Karpas-422 (cell line): ENCODE data around the gene HMGXB3. TPM values are rescaled to one million over a fixed set of nuclear protein-coding genes. Genes with fewer than 3 reads are reported as not detected.
A peak's percentile ranks its signal among the peaks of the same experiment; 100 is the strongest.

Source experiments
- DNase-seq: peaks from one replicate; pipeline ENCODE4 v3.0.0-alpha.2; 2015
- H2AFZ ChIP-seq: fragments of 200-600 bp; sonication (generic); 2 replicates; pipeline ENCODE4 v1.6.1; 2014; ENCODE audit warnings: antibody characterized with exemption, low read length, mixed read lengths
- H3K27ac ChIP-seq: fragments of 200-600 bp; sonication (generic); 2 replicates; pipeline ENCODE4 v1.5.1; 2014; ENCODE audit warnings: mild to moderate bottlenecking, low read length, moderate library complexity
- H3K27me3 ChIP-seq: fragments of 200-600 bp; sonication (generic); 2 replicates; pipeline ENCODE4 v1.6.1; 2014; ENCODE audit warnings: low read length, mixed read lengths
- H3K36me3 ChIP-seq: fragments of 200-600 bp; sonication (generic); 2 replicates; pipeline ENCODE4 v1.6.1; 2014; ENCODE audit warnings: low read length, mixed read lengths; ENCODE audit not compliant: insufficient read depth
- H3K4me1 ChIP-seq: fragments of 200-600 bp; sonication (generic); 2 replicates; pipeline ENCODE4 v1.6.1; 2014; ENCODE audit warnings: mild to moderate bottlenecking, low read length, mixed read lengths
- H3K4me2 ChIP-seq: fragments of 200-600 bp; sonication (generic); 2 replicates; pipeline ENCODE4 v1.6.1; 2014; ENCODE audit warnings: low read length, low read depth, mild to moderate bottlenecking; ENCODE audit not compliant: poor library complexity, severe bottlenecking
- H3K4me3 ChIP-seq: fragments of 200-600 bp; sonication (generic); 2 replicates; pipeline ENCODE4 v1.5.1; 2014; ENCODE audit warnings: mild to moderate bottlenecking, antibody characterized with exemption, low read length, mixed read lengths
- H3K79me2 ChIP-seq: fragments of 200-600 bp; sonication (generic); 2 replicates; pipeline ENCODE4 v1.6.1; 2014; ENCODE audit warnings: mild to moderate bottlenecking, low read length, mixed read lengths
- H3K9ac ChIP-seq: fragments of 200-600 bp; sonication (generic); 2 replicates; pipeline ENCODE4 v1.6.0; 2014; ENCODE audit warnings: low read length
- H3K9me2 ChIP-seq: fragments of 200-600 bp; sonication (generic), shearing (Covaris generic); replicated peaks from 2 replicates; pipeline ENCODE4 v1.6.0; 2014; ENCODE audit warnings: mild to moderate bottlenecking, low read length, moderate library complexity; ENCODE audit not compliant: insufficient read depth
- H3K9me3 ChIP-seq: fragments of 300-700, 200-600 bp; sonication (generic); 2 replicates; pipeline ENCODE4 v1.6.1; 2014; ENCODE audit warnings: low read length, mixed read lengths
- H4K20me1 ChIP-seq: fragments of 200-600 bp; sonication (generic); 2 replicates; pipeline ENCODE4 v1.6.1; 2014; ENCODE audit warnings: mild to moderate bottlenecking, antibody characterized with exemption, low read length, low read depth; ENCODE audit not compliant: insufficient read depth
- total RNA-seq: library from RNA; depleted of rRNA; stranded (reverse); fragments of >200 nt; shearing (Covaris generic); gene quantifications from 2 replicates; pipeline ENCODE4 v1.2.3, GENCODE V29; 2014; ENCODE audit warnings: low replicate concordance

Gene HMGXB3
- total RNA-seq, 1 experiment from 2014 or later: 25.0 TPM

- Histone ChIP-seq H3K4me1 (peaks cover 4% of the 10 kb centered on the region), H3K79me2 (no peaks in the 10 kb centered on the region), H3K27ac (no peak overlapping the region), H3K36me3 (no peaks in the 10 kb centered on the region), H4K20me1 (no peaks in the 10 kb centered on the region), H3K27me3 (no peaks in the 10 kb centered on the region), H3K4me2 (no peak overlapping the region), H3K4me3 (no peak overlapping the region), H3K9me3 (no peaks in the 10 kb centered on the region), H3K9ac (no peak overlapping the region), H2AFZ (no peak overlapping the region), H3K9me2 (no peaks in the 10 kb centered on the region)
- no peak for DNase-seq
These were observed 59.9 kb downstream of the HMGXB3 start for GRCh38 chr5:150060471-150060870.

GRCh38 chr5:150061538-150061995, 61.0 kb downstream of the HMGXB3 start:
- Histone ChIP-seq H3K27ac (no peak overlapping the region), H3K9me3 (no peaks in the 10 kb centered on the region), H3K36me3 (no peaks in the 10 kb centered on the region), H2AFZ (no peak overlapping the region), H3K9ac (no peak overlapping the region), H3K27me3 (no peaks in the 10 kb centered on the region), H3K4me3 (no peak overlapping the region), H3K4me2 (no peak overlapping the region), H4K20me1 (no peaks in the 10 kb centered on the region), H3K9me2 (no peaks in the 10 kb centered on the region), H3K4me1 (peaks cover 15% of the 10 kb centered on the region), H3K79me2 (no peaks in the 10 kb centered on the region)
- DNase-seq: no peak

GRCh38 chr5:150062216-150062922, 61.8 kb downstream of the HMGXB3 start:
- DNase-seq: no peak
- Histone ChIP-seq H3K27me3 (no peaks in the 10 kb centered on the region), H3K9me2 (no peaks in the 10 kb centered on the region), H3K4me1 (peaks cover 23% of the 10 kb centered on the region), H3K9me3 (no peaks in the 10 kb centered on the region), H2AFZ (no peak overlapping the region), H3K4me3 (no peak overlapping the region), H3K27ac (no peak overlapping the region), H3K4me2 (no peak overlapping the region), H4K20me1 (no peaks in the 10 kb centered on the region), H3K36me3 (no peaks in the 10 kb centered on the region), H3K9ac (no peak overlapping the region), H3K79me2 (no peaks in the 10 kb centered on the region)

DNA sequence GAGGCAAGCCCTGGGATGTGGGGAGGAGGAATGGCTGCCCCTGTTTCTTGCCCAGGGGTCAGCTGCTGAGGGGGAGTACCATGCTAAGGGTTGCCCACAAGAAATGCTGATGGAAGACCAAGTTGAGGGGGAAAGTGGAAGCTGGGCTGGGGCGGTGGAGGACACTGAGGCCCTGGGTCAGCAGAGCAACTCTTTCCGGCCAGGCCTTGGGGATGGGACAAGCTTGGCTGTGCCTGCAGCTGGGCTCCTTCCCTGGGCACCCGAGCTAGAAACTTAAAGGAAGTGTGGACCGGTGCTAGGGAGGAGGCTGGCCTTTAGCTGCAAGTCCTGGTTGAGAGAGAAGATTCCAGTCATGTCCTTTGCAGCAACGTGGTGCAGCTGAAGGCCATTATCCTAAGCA, 63.1 kb downstream of the HMGXB3 start:
- Histone ChIP-seq H3K4me2 (no peak overlapping the region), H3K79me2 (no peaks in the 10 kb centered on the region), H2AFZ (no peak overlapping the region), H3K9me3 (no peaks in the 10 kb centered on the region), H3K27me3 (no peaks in the 10 kb centered on the region), H3K9me2 (no peaks in the 10 kb centered on the region), H3K36me3 (no peaks in the 10 kb centered on the region), H3K4me1 (peaks cover 28% of the 10 kb centered on the region), H3K4me3 (no peak overlapping the region), H4K20me1 (no peaks in the 10 kb centered on the region), H3K27ac (no peak overlapping the region), H3K9ac (no peak overlapping the region)
- no peak for DNase-seq

DNA sequence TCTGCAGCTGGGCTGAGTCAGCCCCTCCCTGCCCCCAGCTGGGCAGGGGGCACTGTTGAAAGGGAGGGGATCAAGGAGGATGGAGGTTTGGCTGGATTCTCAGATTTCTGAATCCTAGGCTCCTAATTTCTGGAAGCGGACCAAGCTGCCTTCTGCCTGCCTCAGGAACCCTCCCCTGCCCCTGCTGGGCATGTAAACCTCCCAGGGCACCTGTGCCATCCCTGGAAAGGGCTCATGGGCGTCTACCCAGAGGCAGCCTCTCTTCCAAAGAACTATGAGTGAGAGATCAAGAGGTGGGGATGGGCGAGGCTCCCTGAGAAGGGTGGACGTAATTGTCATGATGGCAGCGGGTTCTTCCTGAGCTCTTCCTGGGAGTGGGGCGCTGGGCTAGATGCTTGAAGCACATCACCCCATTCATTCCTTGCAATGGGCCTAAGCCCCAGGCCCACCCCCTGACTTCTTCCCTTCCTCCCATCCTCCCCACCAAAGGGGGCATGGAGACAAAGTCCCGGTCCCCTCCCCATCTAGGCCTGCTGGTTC, 64.2 kb downstream of the HMGXB3 start:
- Histone ChIP-seq H3K4me2 (no peak overlapping the region), H3K4me1 (peaks cover 28% of the 10 kb centered on the region), H3K4me3 (no peak overlapping the region), H3K9ac (no peak overlapping the region), H3K36me3 (no peaks in the 10 kb centered on the region), H3K27ac (no peak overlapping the region), H2AFZ (no peak overlapping the region), H3K9me3 (no peaks in the 10 kb centered on the region), H4K20me1 (no peaks in the 10 kb centered on the region), H3K9me2 (no peaks in the 10 kb centered on the region), H3K27me3 (no peaks in the 10 kb centered on the region), H3K79me2 (no peaks in the 10 kb centered on the region)
- no peak for DNase-seq

GRCh38 chr5:150065346-150065745, 64.8 kb downstream of the HMGXB3 start:
- Histone ChIP-seq H3K4me3 (no peak overlapping the region; the same call in 1 of the 2 replicates), H4K20me1 (no peaks in the 10 kb centered on the region), H3K4me2 (peak overlapping the region; percentile 32), H3K27me3 (no peaks in the 10 kb centered on the region), H3K79me2 (no peaks in the 10 kb centered on the region), H3K9ac (no peak overlapping the region), H3K9me2 (no peaks in the 10 kb centered on the region), H3K36me3 (no peaks in the 10 kb centered on the region), H3K4me1 (peaks cover 28% of the 10 kb centered on the region), H3K9me3 (no peaks in the 10 kb centered on the region), H3K27ac (no peak overlapping the region), H2AFZ (no peak overlapping the region)
- DNase-seq: no peak

DNA sequence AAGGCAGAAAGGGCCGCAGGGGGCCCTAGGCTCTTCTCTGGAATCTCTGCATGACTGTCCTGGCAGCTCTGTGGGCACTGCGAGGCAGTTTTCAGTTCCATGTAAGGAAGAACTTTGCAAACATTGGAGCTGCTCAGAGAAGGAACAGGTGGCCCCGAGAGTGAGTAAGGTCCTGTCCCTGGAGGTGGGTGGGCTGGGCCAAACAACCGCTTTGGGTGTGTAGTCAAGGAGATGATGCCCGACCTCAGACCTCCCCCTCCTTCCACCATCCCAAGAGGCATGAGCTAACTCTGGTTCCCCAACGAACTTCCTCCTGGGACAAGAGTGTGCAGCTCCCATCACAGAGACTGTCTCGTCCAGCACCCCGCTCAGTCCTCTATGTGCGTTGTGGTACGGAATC, 65.3 kb downstream of the HMGXB3 start:
- H3K36me3 ChIP-seq: no peaks in the 10 kb centered on the region
- H3K9ac ChIP-seq: no peak overlapping the region
- H3K9me3 ChIP-seq: no peaks in the 10 kb centered on the region
- peaks cover 28% of the 10 kb centered on the region for H3K4me1 ChIP-seq
- DNase-seq: no peak
- no peaks in the 10 kb centered on the region for H3K27me3 ChIP-seq
- H3K4me3 ChIP-seq: no peak overlapping the region; the same call in 1 of the 2 replicates
- peak overlapping the region; percentile 32 for H3K4me2 ChIP-seq
- H2AFZ ChIP-seq: no peak overlapping the region
- no peaks in the 10 kb centered on the region for H4K20me1 ChIP-seq
- H3K27ac ChIP-seq: no peak overlapping the region
- no peaks in the 10 kb centered on the region for H3K79me2 ChIP-seq
- no peaks in the 10 kb centered on the region for H3K9me2 ChIP-seq

DNA sequence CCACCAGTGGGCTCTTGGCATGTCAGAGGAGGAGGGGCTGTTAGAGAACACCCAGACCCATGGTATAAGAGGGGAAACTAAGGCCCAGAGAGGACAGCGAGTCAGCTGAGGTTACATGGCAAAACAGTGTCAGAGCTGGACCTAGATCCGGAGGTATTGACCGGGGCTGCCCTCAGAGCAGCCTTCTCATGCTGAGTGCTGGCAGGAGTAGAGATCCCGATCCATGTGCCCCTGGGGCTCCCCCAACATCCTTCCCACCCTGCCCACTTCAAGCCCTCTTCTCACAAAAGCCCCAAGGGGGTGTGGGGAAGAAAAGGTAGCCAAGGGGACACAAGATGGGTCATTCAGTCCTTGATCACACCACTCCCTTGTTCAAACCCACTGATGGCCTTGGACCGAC, 65.9 kb downstream of the HMGXB3 start:
- Histone ChIP-seq H3K4me1 (peaks cover 28% of the 10 kb centered on the region), H3K36me3 (no peaks in the 10 kb centered on the region), H3K27me3 (no peaks in the 10 kb centered on the region), H3K9me2 (no peaks in the 10 kb centered on the region), H3K4me2 (peak overlapping the region; percentile 32), H2AFZ (no peak overlapping the region), H3K4me3 (no peak overlapping the region; the same call in 1 of the 2 replicates), H3K79me2 (no peaks in the 10 kb centered on the region), H3K27ac (no peak overlapping the region), H3K9ac (no peak overlapping the region), H4K20me1 (no peaks in the 10 kb centered on the region), H3K9me3 (no peaks in the 10 kb centered on the region)
- no peak for DNase-seq
